NCI-H2171 (cell line): Measurements from ENCODE around the gene CTF1.

Experiments
- DNase-seq: peaks from one replicate; lab custom pipeline; 2025; lab: John Stamatoyannopoulos, UW

The CTF1 gene

GRCh38 chr16:30910427-30911029 is 14.1 kb downstream of the CTF1 start:
- no peak for DNase-seq

GRCh38 chr16:30912794-30913412 is 16.5 kb downstream of the CTF1 start:
- DNase-seq = no peak

GRCh38 chr16:30914830-30915229 is 18.4 kb downstream of the CTF1 start:
- DNase-seq = no peak

- DNase-seq = no peak
Observed at GRCh38 chr16:30918614-30919013, 22.2 kb downstream of the CTF1 start.

GRCh38 chr16:30920891-30921290 is 24.5 kb downstream of the CTF1 start:
- DNase-seq = no peak

GRCh38 chr16:30921459-30921747 is 25.0 kb downstream of the CTF1 start:
- DNase-seq = no peak

GRCh38 chr16:30921748-30922419 is 25.5 kb downstream of the CTF1 start:
- DNase-seq = peak; percentile 86

- peak; percentile 98 for DNase-seq
Observed at GRCh38 chr16:30922420-30922959, 26.1 kb downstream of the CTF1 start.

GRCh38 chr16:30922960-30923535 is 26.6 kb downstream of the CTF1 start:
- DNase-seq = peak; percentile 98

- DNase-seq = peak; percentile 57
Observed at GRCh38 chr16:30923554-30924075, 27.2 kb downstream of the CTF1 start, which contains the start of gene FBXL19. Gene FBXL19, plus strand, starts transcription at chr16:30923572. Its CDS starts 2,183 bp downstream, at chr16:30925755.

GRCh38 chr16:30924076-30924912 is 27.9 kb downstream of the CTF1 start:
- DNase-seq = no peak

- no peak for DNase-seq
Observed at GRCh38 chr16:30924913-30925631, 28.7 kb downstream of the CTF1 start.

GRCh38 chr16:30925632-30925987 is 29.2 kb downstream of the CTF1 start:
- no peak for DNase-seq

GRCh38 chr16:30925995-30926811 is 29.8 kb downstream of the CTF1 start:
- no peak for DNase-seq

GRCh38 chr16:30926937-30927788 is 30.7 kb downstream of the CTF1 start:
- no peak for DNase-seq

GRCh38 chr16:30927789-30928378 is 31.5 kb downstream of the CTF1 start:
- peak; percentile 83 for DNase-seq

- no peak for DNase-seq
Observed at GRCh38 chr16:30928390-30928789, 32.0 kb downstream of the CTF1 start.

- no peak for DNase-seq
Observed at GRCh38 chr16:30929167-30929566, 32.8 kb downstream of the CTF1 start.

- DNase-seq = no peak
Observed at GRCh38 chr16:30930160-30930571, 33.8 kb downstream of the CTF1 start.
